ENCODE data around the gene ERG28.

Gene ERG28

DNA sequence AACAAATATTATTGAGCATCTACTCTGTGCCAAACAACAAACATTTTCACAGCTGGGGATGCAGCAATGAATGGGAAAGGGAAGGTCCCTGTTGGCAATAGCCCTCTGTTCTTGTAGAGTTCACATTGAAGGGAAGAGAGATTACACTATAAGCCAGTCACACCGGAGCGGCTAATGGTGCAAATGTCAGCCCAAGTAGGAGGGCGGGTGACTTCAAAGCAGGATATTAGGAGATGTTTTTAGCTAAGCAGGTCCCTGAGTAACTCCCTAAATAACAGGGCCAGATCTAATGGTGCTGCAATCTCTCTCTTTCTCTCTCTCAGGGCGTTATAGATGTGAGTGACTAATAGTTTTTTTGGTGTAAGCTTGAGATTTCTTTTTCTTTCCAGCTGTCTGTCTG lies 51.6 kb downstream of the ERG28 start (continued):
- TF ChIP-seq CSDC2 (CRISPR knock-in tag; IDR thresholded peaks at IDR 0.05) = no peak
- TF ChIP-seq RARB (CRISPR knock-in tag; IDR thresholded peaks at IDR 0.05) = no peak
- no peak for TF ChIP-seq PPARA (CRISPR knock-in tag; IDR thresholded peaks at IDR 0.05; ENCODE audit: borderline replicate concordance)
- TF ChIP-seq BACH2 (CRISPR knock-in tag; IDR thresholded peaks at IDR 0.05; ENCODE audit: borderline replicate concordance) = no peak
- TF ChIP-seq ESRRG (CRISPR knock-in tag; IDR thresholded peaks at IDR 0.05) = no peak
- TF ChIP-seq ZNF70 (CRISPR knock-in tag; IDR thresholded peaks at IDR 0.05) = no peak
- no peak for TF ChIP-seq ZC3H10 (CRISPR knock-in tag; IDR thresholded peaks at IDR 0.05)
- TF ChIP-seq TOX (CRISPR knock-in tag; IDR thresholded peaks at IDR 0.05; ENCODE audit: borderline replicate concordance) = no peak
- TF ChIP-seq SNAI2 (CRISPR knock-in tag; IDR thresholded peaks at IDR 0.05) = no peak

DNA sequence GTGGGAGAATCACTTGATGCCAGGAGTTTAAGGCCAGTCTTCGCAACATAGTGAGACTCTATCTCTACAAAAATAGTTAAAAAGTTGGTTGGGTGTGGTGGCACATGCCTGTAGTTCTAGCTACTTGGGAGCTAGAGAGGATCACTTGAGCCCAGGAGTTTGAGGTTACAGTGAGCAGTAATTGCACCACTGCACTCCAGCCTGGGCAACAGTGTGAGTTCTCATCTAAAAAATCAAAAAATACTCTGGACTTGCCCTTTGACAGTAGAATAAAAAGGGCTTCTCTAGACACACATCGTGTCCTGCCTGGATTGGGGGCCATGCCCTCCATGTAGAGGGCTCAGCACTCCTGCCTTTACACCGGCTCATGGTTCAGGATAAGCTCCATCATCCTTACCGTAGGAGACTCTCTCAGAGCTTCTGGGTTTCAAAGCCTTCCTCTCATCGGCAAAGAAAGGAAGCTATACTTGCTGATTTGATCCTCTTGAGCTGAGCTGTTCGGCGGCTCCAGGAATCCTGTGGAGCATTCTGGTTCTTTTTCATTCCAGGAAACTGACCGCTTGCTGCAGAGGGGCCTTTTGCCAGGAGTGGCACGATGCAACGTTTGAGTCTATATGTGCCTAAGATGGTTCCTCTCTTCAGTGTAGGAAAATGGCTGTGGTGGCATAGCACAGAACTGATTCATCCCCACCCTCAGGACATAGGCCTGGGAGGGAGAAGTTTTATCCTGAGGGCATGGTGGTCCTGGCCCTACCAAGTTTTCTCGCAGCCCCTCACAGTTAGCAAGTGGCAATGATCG lies 52.6 kb downstream of the ERG28 start:
- TF ChIP-seq PATZ1 (CRISPR knock-in tag; IDR thresholded peaks at IDR 0.05; ENCODE audit: borderline replicate concordance) (no peak), CSDC2 (CRISPR knock-in tag; IDR thresholded peaks at IDR 0.05) (no peak), CSRNP3 (CRISPR knock-in tag; IDR thresholded peaks at IDR 0.05) (no peak), SNAI2 (CRISPR knock-in tag; IDR thresholded peaks at IDR 0.05) (no peak), ZNF70 (CRISPR knock-in tag; IDR thresholded peaks at IDR 0.05) (no peak), OSR1 (CRISPR knock-in tag; IDR thresholded peaks at IDR 0.05) (no peak), ESRRG (CRISPR knock-in tag; IDR thresholded peaks at IDR 0.05) (no peak), TOX (CRISPR knock-in tag; IDR thresholded peaks at IDR 0.05; ENCODE audit: borderline replicate concordance) (no peak), ZFP3 (CRISPR knock-in tag; IDR thresholded peaks at IDR 0.05) (no peak), CREB5 (CRISPR knock-in tag; IDR thresholded peaks at IDR 0.05; ENCODE audit: low read depth) (no peak), TSHZ2 (CRISPR knock-in tag; IDR thresholded peaks at IDR 0.05) (no peak), ISL1 (CRISPR knock-in tag; IDR thresholded peaks at IDR 0.05) (no peak), BACH2 (CRISPR knock-in tag; IDR thresholded peaks at IDR 0.05; ENCODE audit: borderline replicate concordance) (no peak), PPARA (CRISPR knock-in tag; IDR thresholded peaks at IDR 0.05; ENCODE audit: borderline replicate concordance) (no peak), ZC3H10 (CRISPR knock-in tag; IDR thresholded peaks at IDR 0.05) (no peak), GLIS3 (CRISPR knock-in tag; IDR thresholded peaks at IDR 0.05) (no peak), RARB (CRISPR knock-in tag; IDR thresholded peaks at IDR 0.05) (no peak)
- TF ChIP-seq, protein P1, sequence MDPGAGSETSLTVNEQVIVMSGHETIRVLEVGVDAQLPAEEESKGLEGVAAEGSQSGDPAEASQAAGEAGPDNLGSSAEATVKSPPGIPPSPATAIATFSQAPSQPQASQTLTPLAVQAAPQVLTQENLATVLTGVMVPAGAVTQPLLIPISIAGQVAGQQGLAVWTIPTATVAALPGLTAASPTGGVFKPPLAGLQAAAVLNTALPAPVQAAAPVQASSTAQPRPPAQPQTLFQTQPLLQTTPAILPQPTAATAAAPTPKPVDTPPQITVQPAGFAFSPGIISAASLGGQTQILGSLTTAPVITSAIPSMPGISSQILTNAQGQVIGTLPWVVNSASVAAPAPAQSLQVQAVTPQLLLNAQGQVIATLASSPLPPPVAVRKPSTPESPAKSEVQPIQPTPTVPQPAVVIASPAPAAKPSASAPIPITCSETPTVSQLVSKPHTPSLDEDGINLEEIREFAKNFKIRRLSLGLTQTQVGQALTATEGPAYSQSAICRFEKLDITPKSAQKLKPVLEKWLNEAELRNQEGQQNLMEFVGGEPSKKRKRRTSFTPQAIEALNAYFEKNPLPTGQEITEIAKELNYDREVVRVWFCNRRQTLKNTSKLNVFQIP (CRISPR knock-in tag; IDR thresholded peaks at IDR 0.05; ENCODE audit: borderline replicate concordance, low read depth) = no peak
- ATAC-seq = no peak

DNA sequence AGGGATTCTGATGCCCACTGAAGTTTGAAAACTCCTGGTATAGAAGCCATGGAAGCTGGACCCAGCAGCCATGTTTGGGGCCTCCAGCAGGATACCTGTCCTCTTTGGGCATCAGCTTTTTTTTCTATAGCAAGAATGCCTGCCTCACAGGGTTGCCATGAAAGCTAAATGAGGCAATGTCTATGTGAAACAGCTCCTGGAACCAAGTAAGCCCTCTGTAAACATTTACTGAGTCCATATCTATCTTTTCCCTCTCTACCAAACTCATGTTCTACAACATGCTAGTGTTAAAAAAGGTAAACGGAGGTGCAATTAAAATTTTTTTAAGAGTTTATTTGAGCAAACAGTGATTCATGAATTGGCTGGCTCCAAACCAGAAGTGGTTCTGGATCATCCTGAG lies 53.6 kb downstream of the ERG28 start:
- no peak for ATAC-seq
- TF ChIP-seq PPARA (CRISPR knock-in tag; IDR thresholded peaks at IDR 0.05; ENCODE audit: borderline replicate concordance) (no peak), CSDC2 (CRISPR knock-in tag; IDR thresholded peaks at IDR 0.05) (no peak), GLIS3 (CRISPR knock-in tag; IDR thresholded peaks at IDR 0.05) (no peak), ZNF565 (CRISPR knock-in tag; conservative IDR thresholded peaks at IDR 0.05; ENCODE audit: low read depth) (no peak), ISL1 (CRISPR knock-in tag; IDR thresholded peaks at IDR 0.05) (no peak), RARB (CRISPR knock-in tag; IDR thresholded peaks at IDR 0.05) (no peak), CREB5 (CRISPR knock-in tag; IDR thresholded peaks at IDR 0.05; ENCODE audit: low read depth) (no peak), ARNTL (CRISPR knock-in tag; IDR thresholded peaks at IDR 0.05; ENCODE audit: borderline replicate concordance, low read depth) (no peak), OSR1 (CRISPR knock-in tag; IDR thresholded peaks at IDR 0.05) (no peak), ZNF8 (CRISPR knock-in tag; IDR thresholded peaks at IDR 0.05) (no peak)
- TF ChIP-seq, protein P1 (CRISPR knock-in tag; IDR thresholded peaks at IDR 0.05; ENCODE audit: borderline replicate concordance, low read depth) = no peak

All from SK-N-SH treated with all-trans-retinoic acid at 6 μM for 48 hours (cell line).